NCI-H1092 (cell line): ENCODE results near the gene CD46.

ENCODE experiments used
- DNase-seq: peaks from one replicate; lab custom pipeline; 2025; lab: John Stamatoyannopoulos, UW

CD46 gene

DNA sequence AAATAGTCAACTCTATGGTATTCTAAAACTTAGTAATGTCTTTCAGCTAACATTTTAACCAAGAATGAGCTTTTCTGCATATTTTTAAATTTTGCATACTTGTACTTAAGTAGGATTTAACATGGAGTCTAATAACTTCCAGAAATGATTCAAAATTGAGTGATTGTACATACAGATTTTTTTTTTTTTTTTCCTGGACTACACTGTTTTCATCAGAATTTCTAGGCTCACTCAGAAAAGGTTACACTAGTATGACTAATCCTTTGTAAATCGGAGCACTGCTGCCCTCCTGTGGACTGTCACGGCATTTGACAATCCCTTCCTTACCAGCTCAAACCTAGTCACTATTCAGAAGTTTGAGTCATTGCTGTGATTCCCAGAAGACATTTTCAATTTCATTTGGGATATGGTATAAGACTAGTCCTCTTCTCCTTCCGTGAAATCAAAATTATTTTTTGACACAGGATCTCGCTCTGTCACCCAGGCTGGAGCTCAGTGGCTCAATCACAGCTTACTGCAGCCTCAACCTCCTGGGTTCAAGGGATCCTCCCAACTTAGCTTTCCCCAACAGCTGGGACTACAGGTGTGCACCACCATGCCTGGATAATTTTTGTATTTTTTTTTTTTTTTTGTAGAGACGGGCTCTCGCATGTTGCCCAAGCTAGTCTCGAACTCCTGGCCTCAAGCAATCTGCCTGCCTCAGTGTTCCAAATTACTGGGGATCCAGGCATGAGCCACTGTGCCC is 45.5 kb downstream of the CD46 start:
- peak; percentile 42 for DNase-seq

DNA sequence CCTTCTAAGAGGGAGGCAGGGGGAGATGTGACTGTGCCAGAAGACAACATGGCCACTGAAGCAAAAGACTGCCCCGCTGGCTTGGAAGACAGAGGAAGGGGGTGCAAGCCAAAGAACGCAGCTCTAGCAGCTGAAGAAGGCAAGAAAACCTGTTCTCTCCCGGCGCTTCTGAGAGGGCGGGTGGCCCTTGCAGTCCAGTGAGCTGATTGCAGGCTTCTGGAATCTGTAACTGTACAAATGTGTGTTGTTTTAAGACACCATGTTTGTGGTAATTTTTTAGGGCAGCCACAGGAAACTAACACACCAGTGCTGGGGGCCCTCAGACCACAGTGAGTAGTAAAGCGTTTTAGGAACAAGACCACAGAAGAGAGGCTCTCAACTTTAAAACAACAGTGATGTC is 47.0 kb downstream of the CD46 start:
- DNase-seq, result no peak

DNA sequence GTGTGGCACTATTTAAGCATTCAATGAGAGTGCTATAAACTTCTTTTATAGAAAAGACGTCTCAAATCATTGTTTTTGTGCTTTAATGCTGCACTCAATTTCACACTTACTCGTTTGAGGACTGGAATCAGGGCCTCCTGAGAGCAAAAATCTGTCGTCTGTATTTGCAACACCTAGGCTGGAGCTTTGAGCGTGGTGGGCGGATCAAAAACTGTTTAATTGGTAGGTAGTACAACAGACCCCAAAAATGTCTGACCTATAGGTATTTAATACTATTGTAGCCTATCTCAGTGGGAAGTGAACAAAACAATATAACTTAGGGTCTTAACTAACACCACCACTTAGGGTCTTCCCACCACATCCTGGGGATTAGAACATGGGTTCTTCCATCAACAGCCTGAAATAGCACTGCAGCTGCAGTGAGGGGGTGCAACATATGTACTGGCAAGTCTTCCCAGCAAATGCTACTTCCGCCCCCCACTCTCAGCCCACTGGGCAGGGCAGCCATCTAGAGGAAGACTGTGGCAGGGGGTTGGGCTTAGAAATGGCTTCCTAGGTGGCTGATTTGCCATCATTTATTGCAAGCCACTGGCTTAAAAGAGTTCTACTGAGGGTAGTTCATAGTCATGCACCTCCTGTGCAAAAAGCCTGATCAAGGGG is 48.3 kb downstream of the CD46 start:
- no peak for DNase-seq

DNA sequence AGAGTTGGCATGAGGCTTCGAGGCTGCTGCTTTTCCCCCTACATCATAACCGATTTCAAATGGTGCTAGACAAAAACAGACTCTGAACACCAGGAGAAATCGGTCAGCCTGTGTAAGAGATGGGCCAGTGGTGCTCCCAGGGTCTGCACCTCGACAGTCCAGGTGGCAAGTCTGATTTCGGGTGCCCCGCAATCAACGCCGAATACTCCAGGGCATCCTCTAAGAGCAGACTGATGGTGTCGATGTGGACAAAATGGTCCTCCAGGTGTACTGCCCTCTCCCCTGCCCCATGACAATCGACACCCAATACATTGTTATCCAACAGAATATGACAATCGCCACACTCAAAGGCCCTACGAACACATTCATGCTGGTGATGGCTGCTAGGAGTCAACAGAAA is 50.0 kb downstream of the CD46 start:
- no peak for DNase-seq

DNA sequence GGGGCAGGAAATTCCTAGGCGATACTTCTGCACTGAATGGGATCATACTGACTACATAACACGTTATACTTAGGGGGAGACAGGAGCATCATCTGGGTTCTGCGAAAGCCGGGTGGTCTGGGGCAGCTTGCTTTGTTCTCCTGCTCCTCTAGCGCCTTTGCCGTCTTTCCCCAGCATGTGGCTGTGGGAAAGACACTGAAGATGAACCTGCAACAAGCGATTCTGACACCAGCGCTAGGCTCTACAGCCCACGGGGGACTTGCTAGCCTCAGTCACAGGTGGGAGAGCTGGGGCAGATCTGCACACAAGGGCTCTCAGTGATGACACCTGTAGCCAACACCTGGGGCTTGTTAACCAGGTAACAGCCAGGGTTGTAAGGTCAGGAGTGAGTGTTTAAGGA is 51.8 kb downstream of the CD46 start:
- no peak for DNase-seq

DNA sequence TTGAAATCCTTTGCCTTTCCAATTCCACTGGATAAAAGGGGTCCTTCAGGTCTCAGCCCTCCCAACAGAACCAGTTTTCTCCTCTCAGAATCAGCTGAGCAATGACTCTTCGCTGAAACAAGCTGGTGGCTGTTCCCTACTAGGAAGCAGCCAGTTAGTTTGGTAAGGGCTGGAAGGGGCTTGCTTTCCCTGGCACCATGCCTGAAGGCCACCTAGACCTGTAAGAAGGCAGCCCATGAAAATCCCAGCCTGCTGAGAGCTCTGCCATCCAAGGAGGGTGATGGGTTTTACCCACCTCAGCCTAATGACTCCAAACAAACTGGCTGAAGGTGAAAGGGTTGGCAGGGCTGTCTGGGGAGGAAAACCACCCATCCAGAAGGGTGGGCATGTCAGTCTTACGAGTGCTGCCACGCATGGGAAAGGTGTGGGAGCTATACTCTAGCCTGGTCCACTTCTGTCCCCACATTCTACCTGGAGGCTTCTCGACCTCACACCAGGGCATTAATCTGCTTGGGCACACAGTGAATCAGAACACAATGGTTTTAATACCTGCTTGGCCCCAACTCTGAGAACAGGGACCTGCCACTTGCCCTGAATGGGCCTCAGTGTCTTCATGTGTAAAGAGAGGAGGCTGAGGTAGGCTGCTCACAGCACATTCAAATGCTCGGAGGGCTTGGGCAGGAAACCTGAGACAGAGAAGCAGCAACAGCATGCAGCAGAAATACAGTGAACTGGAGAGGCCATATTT is 53.0 kb downstream of the CD46 start:
- DNase-seq, result no peak

DNA sequence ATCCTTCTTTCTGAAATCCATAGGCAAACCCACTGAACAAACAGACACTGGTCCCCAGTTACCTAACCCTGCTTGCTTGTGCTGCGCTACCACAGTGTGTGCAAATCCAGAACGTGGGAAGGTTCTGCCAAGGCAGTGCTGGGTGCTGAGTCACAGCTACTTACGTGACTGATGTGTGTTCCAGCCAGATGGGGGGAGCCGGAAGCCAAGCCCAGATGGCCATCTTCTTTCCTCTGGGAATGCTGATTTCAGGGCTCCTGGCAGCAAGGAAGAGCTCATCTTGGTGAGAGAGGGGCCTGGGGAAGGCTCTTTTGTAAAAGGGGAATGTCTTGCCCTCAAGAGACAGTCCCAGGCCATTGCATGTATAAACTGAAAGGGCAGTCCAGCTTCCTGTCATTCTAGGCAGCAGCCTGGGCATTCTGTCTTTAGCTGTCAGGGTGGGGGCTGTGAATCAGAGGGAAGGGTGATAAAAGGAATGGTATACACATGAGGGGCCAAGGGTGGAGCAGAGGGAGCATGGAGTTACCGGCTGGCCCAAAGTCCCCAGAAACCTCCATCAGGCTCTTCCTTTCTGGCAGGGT is 54.1 kb downstream of the CD46 start:
- DNase-seq, result no peak

DNA sequence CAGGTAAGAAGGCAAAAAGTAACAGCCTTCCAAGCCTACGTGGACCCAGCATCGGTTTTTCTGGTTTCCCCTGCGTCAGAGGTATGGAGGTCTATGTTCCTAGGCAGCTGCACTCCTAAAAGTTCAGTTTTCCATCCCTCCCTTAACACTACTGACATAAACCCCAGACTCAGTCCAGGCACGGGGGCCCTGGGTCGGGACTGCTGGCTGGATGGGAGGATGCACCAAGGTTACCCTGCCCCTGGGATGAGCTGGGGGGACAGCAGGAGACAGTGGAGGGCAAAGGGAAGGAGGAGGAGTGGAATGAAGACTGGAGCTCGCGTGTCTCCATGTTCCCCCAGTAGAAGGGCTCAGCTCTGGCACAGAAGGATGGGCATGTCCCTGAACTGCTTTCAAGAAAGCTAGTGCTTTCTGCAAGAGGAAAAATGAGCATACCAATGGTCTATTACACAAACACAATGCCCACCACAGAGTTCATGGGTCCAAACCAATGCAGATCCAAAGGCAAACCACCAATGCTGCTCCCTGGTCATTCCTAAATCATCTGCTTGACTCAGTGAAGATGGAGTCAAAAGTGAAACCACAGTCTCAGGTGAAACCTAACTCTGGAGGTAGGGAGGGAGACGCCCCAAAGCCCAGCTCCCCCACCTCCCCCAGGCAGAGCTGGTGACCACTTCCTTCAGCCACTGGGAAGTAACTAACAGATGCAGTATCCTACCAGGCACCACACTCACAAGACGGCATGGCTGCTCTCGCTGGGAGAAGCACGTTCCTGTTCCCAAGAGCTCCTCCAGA is 54.9 kb downstream of the CD46 start:
- no peak for DNase-seq

DNA sequence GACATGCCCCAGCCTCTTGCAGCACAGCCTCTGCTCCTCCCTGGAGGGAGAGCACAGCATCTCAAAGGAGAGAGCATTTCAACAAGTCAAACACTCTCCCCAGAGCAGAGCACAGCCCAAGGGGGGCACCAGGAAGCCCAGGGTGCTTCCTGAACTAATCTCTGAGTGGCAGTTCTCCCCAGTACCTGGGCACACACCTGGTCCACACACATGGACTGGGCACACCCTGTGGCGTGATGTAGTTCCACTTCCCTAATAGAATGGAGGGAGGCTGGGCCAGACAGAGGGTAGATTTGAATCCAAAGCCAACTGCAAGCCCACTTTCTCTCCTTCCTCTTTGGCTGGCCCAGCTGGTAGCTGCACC is 55.5 kb downstream of the CD46 start:
- DNase-seq, result no peak

DNA sequence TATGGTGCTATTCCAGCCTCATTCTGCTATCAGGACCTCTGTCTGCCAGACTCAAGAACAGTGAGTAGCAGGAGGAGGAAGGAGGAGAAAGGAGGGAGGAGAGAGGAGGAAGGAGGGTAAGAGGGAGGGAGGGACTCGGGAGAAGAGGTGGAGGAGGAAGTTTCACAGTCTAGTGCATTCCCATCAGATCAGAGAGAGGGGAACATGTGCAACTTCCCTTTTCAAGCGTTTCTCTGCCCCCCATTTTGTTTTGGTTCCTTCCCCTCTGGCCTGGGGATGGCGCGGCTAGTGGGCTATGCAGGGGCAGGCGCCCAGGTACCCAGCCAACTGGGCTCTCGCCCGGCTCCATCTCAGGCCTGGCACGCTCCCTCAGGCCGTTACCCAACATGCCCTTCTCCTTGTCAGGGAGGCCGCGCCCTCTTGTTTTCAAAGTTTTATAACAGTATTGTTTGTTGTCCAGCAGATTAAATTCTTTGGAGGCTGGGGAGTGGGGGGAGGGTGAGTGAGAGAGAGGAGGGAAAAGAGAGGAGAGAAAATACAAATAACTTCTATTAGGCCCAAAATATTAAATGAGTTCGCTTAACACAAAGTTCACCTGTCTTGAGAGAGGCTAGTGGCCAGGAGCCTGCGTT is 56.0 kb downstream of the CD46 start:
- DNase-seq, result no peak

DNA sequence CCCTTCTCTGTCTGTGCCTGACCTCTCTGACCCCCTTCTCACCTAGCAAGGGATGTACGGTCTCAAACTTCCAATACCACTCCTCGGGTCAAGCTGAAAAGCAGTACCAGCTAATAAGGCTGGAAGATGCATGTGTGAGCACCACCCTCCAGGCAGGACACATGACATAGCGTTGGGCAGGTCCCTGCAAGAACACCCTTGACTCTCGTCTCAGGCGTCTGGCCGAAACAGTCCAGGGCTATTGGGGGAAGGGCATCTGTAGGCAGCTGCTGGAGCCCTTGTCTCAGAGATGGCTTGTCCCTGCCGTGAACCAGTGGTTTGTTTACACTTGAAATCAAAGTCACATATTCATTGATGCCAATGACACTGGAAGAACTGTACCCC is 56.5 kb downstream of the CD46 start:
- no peak for DNase-seq

DNA sequence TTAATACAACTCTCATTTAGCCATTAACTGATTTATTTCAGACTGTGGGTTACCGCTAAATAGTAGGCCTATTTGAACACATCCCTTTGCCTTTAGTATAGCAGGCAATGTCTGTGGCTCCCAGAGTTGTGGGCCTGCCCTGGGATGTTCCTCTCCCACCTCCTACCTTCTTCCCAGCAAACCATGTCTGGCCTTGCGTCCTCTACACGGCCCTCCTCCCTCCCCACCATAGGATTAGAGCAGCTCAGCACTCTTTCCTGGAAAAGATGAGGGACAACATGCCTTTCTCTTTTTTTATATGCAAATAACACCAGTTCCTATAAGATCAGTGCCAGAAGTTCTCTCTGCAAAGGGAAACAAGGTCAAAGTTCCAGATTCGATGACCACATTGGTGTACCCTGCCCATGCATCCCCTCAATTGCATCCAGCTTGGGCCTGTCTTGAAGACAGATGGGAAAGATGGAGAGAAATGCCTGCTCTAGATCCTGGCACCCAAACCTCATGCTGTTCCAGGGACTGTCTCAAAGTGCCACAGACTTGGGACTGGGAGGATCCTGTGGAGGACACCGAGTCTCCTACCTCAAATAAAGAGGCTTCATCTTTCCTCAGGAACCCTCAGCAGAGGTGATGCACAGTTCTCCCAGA is 57.2 kb downstream of the CD46 start:
- DNase-seq, result no peak

DNA sequence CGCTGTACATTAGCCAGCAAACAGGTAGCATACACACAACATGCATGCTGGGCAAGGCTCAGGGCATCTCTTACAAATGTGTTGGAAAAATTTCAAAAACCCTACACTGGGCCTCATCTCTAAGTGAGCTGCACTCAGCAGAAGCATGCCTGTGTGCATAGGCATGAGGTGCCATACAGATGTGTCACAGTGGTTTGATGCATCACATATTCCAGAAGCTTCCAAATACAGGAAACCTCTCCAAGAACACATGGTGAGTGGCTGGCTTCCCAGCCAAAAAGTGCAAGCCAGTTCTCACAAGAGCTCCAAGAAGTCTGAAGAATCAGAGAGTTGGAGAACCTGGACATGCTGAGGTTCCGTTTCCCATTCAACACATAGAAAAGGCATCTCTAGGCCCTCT is 58.3 kb downstream of the CD46 start:
- no peak for DNase-seq

DNA sequence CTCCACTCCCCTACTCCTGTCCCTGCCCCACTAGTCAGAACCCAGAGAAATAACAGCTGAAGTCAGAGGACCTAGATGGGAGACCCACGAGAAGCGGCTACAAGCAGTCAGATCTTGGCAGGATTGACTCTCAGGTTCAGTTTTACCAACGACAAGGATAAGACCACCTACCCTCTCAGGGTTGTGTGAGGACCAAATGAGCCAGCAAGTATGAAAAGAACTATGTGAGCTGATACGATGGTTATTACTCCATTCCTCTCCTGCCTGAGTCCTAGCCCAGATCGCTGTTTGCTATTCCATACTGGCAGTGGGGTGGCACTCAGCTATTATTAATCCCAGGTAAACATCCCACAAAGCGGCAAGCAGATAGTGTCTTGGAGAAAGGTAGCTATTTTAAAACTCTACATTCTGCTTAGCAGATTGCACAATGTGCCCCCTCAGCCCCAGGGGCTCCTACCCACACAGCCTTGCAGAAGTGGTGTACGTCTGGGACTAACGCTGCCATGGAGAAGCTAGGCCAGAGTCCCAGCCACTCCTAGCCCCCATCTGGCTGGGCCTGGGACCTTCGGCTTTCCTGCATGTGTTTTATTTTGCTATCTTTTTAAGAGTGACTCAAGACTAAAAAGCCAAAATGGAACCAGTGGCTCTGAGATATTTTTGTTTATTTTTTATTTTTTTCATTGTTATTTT is 58.9 kb downstream of the CD46 start:
- no peak for DNase-seq

DNA sequence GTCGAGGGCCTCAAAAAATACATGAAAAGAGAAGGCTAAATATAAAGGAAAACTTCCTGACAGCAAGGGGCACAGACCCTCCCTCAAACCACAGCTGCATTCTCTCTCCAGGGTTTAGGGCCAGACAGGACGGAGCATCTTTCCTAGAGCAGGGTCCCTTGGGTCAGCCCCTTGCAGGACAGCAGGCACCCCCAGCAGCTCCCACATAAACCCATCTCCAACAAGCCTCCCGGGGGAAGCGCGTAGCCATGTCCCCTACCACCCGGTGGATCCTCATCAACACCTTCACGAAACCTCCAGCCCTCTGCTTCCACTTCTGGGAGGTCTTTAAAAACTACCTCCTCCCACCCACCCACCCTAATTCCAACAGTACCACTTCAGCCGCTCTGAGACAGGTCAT is 59.5 kb downstream of the CD46 start:
- no peak for DNase-seq

DNA sequence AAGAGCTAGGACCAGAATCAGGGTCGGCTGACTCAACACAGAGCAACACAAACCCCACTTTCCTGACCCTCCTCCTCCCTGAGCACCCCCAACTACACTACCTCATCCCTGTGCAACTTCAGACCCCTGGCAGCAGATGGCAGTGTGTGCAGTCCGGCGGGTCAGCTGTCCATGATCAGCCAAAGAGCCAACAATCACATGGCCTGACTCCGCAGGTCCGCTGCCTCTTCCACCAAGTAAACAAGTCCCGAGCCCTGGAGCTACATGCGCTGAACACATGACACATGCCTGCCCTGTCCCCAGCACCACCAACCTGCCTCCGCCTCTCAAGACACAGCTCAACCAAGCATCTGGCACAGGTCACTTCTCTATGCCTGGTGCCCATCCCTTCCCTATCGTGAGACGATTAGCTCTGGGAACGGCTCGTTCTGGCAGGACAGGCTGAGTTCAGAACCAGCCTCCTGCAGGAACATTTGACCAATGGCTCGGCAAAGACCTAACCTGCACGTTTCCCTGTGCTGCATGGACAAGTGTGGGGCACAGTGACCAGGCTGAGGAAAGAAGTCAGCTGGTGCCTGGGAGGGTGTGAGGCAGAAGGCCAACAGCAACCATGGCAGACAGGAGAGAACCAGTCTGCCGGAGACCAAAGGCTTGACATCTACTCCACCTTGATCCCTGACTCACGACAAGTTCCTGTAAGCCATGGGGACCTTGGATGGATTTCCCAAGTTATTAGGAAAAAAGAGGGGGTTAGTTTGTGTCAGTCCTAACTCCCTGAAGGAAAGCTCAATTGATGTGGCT is 60.3 kb downstream of the CD46 start:
- DNase-seq, result no peak

DNA sequence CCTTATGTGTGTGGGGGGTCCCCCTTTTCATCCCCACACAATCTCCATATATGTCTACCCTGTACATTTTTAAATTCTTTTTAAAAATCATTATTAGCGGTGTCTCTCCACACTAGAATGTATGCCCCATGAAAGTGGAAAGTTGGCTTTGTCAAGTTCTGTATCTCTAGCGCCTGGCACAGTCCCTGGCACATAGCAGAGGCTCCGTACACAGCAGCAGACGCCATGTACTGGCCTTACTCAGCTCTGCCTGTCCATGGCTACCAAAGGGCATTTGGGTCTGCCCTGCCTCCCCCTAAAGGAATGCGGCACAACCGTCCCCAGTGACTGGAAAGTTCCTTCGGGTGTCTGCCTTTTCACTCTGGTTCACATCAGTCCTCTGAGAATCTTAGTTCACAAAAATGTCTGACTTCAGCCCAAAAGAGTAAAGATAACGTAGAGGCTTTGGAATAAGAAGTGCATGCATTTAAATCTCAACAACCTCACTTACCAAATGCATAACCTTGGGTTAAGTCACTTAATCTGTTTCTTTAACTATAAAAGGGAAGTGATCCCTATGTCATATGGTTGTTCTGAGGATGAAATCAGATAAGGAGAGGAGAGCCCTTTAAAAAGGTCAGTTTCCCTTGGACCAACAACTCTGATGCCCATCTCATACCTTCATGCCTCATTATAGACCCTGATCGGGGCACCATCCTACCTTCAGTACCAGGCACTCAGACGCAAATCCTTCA is 61.1 kb downstream of the CD46 start:
- no peak for DNase-seq

DNA sequence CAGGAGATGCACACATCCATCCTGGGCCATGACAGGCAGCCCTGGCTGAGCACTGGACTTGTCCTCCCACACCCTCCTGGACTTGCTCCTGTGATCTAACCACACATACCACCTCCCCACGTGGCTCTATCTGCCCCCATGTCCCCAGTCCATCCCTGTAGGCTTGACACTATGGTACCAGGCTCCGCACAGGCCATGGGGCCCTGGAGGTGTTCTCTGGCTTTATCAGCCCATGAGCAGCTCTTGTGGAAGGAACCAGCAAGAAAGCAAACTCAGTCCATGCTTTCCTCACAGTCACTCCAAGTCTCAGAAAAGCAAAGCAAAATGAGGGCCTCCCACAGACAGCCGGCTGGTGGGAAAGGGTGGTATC is 61.6 kb downstream of the CD46 start:
- no peak for DNase-seq

DNA sequence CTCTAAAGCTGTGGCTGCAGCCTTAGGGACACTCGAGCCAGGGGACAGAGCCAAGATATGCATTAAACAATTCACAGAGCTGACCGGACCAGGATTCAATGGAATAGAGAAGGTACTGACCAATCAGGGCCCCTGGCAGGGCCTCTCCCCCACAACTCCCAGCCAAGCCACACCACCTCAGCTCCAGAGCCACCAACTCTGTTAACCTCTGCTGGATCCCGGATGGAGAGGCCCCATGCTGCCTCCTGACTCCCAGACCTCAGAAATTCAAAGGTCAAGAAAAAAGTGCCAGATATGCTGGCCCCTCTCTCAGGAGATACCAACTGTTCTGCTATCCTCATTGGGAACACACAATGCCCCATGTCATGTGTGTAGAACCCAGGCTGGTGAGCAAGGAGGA is 62.1 kb downstream of the CD46 start:
- DNase-seq, result no peak
